ENCODE data around the gene HNRNPUL2. TPM values are rescaled to one million over a fixed set of nuclear protein-coding genes. Genes with fewer than 3 reads are reported as not detected.

The HNRNPUL2 gene
- total and polyA plus RNA-seq, 9 of the 15 experiments (the other 6 are each of a cell fraction or from before 2014, with no cell fraction given): 0.89 to 44.3 (median 15.2) TPM

- TF ChIP-seq ZZZ3 (IDR thresholded peaks at IDR 0.05) (peak; percentile 88; the same call in 1 of the 2 replicates), ZFX (CRISPR knock-in tag; IDR thresholded peaks at IDR 0.05) (peak; percentile 87), RAD51 (IDR thresholded peaks at IDR 0.05; ENCODE audit: borderline replicate concordance, low read depth) (no peak), ZNF77 (CRISPR knock-in tag; IDR thresholded peaks at IDR 0.05) (no peak), THRB (CRISPR knock-in tag; conservative IDR thresholded peaks at IDR 0.05) (0 out of 2 replicates have a peak, but pooled peaks have one; percentile 0), MLLT1 (IDR thresholded peaks at IDR 0.05) (peak in 1 of 2 experiments; percentile 75; a peak in 1 of 4 replicates), ZKSCAN8 (CRISPR knock-in tag; IDR thresholded peaks at IDR 0.05) (no peak), BRD9 (IDR thresholded peaks at IDR 0.05; ENCODE audit: low read depth, partially characterized antibody) (peak; percentile 60), SAFB (IDR thresholded peaks at IDR 0.05; ENCODE audit: borderline replicate concordance, low read depth, low read length) (no peak), RAD21 (CRISPR knock-in tag; conservative IDR thresholded peaks at IDR 0.05 in 1 of 2, IDR thresholded peaks at IDR 0.05 in 1 of 2) (0 out of 4 replicates have a peak, but pooled peaks of 1 of the 2 experiments have one; percentile 13), MEF2D (tag; conservative IDR thresholded peaks at IDR 0.05; ENCODE audit: low read depth) (no peak), KDM5B (IDR thresholded peaks at IDR 0.05; ENCODE audit: insufficient replicate concordance, low read depth, low read length) (no peak), POLR2B (IDR thresholded peaks at IDR 0.05; ENCODE audit: low read depth, partially characterized antibody) (peak; percentile 68), HDAC2 (IDR thresholded peaks at IDR 0.05) (0 out of 2 replicates have a peak, but pooled peaks have one; percentile 21), USF2 (CRISPR knock-in tag; IDR thresholded peaks at IDR 0.05) (no peak), TARDBP (IDR thresholded peaks at IDR 0.05) (peak; percentile 71; the same call in 1 of the 2 replicates), PHTF2 (CRISPR knock-in tag; IDR thresholded peaks at IDR 0.05) (0 out of 2 replicates have a peak, but pooled peaks have one; percentile 34), RNF219 (CRISPR knock-in tag; IDR thresholded peaks at IDR 0.05) (0 out of 2 replicates have a peak, but pooled peaks have one; percentile 62), CHAMP1 (IDR thresholded peaks at IDR 0.05) (peak; percentile 78; the same call in 1 of the 2 replicates), ZNF311 (CRISPR knock-in tag; IDR thresholded peaks at IDR 0.05) (no peak), ATF7 (IDR thresholded peaks at IDR 0.05) (peak; percentile 67)
These were observed 56.0 kb downstream of the HNRNPUL2 start (continued) for GRCh38 chr11:62671236-62671607.
